GM12878 (cell line): Measurements from ENCODE around the gene STARD10. TPM values are rescaled to one million over a fixed set of nuclear protein-coding genes. Genes with fewer than 3 reads are reported as not detected.

Experiments
- CBX3 ChIP-seq: fragments of 200-600 bp; sonication (generic); IDR thresholded peaks from 2 replicates; pipeline ENCODE4 v1.6.1; 2016; ENCODE audit warnings: low read depth, borderline replicate concordance
- CHD2 ChIP-seq: IDR thresholded peaks from 2 replicates; pipeline ENCODE4 v1.6.1; 2011; ENCODE audit warnings: low read depth, low read length, improper control_type of control experiment, borderline replicate concordance
- CREB1 ChIP-seq: IDR thresholded peaks from 2 replicates; pipeline ENCODE4 v1.6.1; 2012; ENCODE audit warnings: low read depth, mild to moderate bottlenecking, inconsistent platforms
- GATAD2B ChIP-seq: fragments of 450-650 bp; conservative IDR thresholded peaks from 2 replicates; pipeline ENCODE4 v1.6.1; 2017; ENCODE audit warnings: low read depth, mild to moderate bottlenecking, moderate library complexity
- IKZF1 ChIP-seq: fragments of 450-650 bp; conservative IDR thresholded peaks from 2 replicates; pipeline ENCODE4 v1.6.1; 2017; ENCODE audit warnings: antibody characterized with exemption, mild to moderate bottlenecking
- JUND ChIP-seq: IDR thresholded peaks from 2 replicates; pipeline ENCODE4 v1.6.1; 2012; ENCODE audit warnings: low read depth, mild to moderate bottlenecking, low read length, improper control_type of control experiment, moderate library complexity
- KAT2A ChIP-seq: conservative IDR thresholded peaks from 2 replicates; pipeline ENCODE4 v1.6.1; 2011; ENCODE audit warnings: low read depth, low read length; ENCODE audit not compliant: control insufficient read depth
- MYB ChIP-seq: fragments of 150-350 bp; IDR thresholded peaks from 2 replicates; pipeline ENCODE4 v1.6.1; 2014; ENCODE audit warnings: mild to moderate bottlenecking, low read depth, low read length, borderline replicate concordance
- RAD21 ChIP-seq: IDR thresholded peaks from 2 replicates; pipeline ENCODE4 v1.6.1; 2011; ENCODE audit warnings: mild to moderate bottlenecking, low read depth, low read length, moderate library complexity; ENCODE audit not compliant: insufficient read depth
- RUNX3 ChIP-seq: IDR thresholded peaks from 2 replicates; pipeline ENCODE4 v1.6.1; 2012; ENCODE audit warnings: low read length, inconsistent platforms
- SMC3 ChIP-seq: IDR thresholded peaks from 2 replicates; pipeline ENCODE4 v1.6.1; 2011; ENCODE audit warnings: low read length, improper control_type of control experiment, borderline replicate concordance
- SUZ12 ChIP-seq: fragments of 200-600 bp; sonication (generic); IDR thresholded peaks from one replicate; pipeline ENCODE4 v1.6.1; 2018; ENCODE audit warnings: antibody characterized with exemption, mild to moderate bottlenecking; ENCODE audit not compliant: unreplicated experiment
- TCF3 ChIP-seq: IDR thresholded peaks from 2 replicates; pipeline ENCODE4 v1.6.1; 2012; ENCODE audit warnings: low read depth, mild to moderate bottlenecking, low read length, borderline replicate concordance; ENCODE audit not compliant: insufficient read depth
- ZBTB11 ChIP-seq: fragments of 450-650 bp; formaldehyde crosslinking; IDR thresholded peaks from 2 replicates; pipeline ENCODE4 v1.5.0; 2022; ENCODE audit warnings: mild to moderate bottlenecking, missing genetic modification characterization
- polyA plus RNA-seq, 11 experiments: library from polyadenylated mRNA; depleted of rRNA in 4 of 11; unstranded in 6 of 11; stranded (reverse) in 5 of 11; fragments of >200 nt; fragmentation: Nextera tagmentation in 4 of 11; fragmentation: Illumina TruSeq in 1 of 11; extraction: Ambion mirVana in 4 of 11; extraction: Trizol in 1 of 11; gene quantifications; 1 replicate in 1 of 11; 2 replicates in 10 of 11; pipeline versions ENCODE4 v1.2.1 to v1.2.3, GENCODE V29; 2011 to 2016; ENCODE audit warnings: inconsistent platforms in 2 of 11, missing spikeins in 2 of 11, low read depth in 1 of 11
- total RNA-seq, 4 experiments: library from RNA; depleted of rRNA in 3 of 4; stranded (reverse); fragments of >200 nt in 3 of 4; fragmentation: Illumina TruSeq in 1 of 4; extraction: Trizol in 1 of 4; gene quantifications; 2 replicates each; pipeline versions ENCODE4 v1.2.1 to v1.2.3, GENCODE V29; 2013 to 2021
- TF ChIP-seq, protein P1 (sequence below): fragments of 450-650 bp; formaldehyde crosslinking; IDR thresholded peaks from 2 replicates; pipeline ENCODE4 v1.4.0; 2022; ENCODE audit warnings: mild to moderate bottlenecking, moderate library complexity
- TF ChIP-seq, protein P2 (sequence below): IDR thresholded peaks from 2 replicates; pipeline ENCODE4 v1.6.1; 2012; ENCODE audit warnings: mild to moderate bottlenecking, low read depth, low read length

The STARD10 gene
- total and polyA plus RNA-seq, 10 of the 15 experiments (the other 5 are each of a cell fraction or from before 2014, with no cell fraction given), result 0.15 to 43.2 (median 23.1) TPM

- TF ChIP-seq, protein P1, sequence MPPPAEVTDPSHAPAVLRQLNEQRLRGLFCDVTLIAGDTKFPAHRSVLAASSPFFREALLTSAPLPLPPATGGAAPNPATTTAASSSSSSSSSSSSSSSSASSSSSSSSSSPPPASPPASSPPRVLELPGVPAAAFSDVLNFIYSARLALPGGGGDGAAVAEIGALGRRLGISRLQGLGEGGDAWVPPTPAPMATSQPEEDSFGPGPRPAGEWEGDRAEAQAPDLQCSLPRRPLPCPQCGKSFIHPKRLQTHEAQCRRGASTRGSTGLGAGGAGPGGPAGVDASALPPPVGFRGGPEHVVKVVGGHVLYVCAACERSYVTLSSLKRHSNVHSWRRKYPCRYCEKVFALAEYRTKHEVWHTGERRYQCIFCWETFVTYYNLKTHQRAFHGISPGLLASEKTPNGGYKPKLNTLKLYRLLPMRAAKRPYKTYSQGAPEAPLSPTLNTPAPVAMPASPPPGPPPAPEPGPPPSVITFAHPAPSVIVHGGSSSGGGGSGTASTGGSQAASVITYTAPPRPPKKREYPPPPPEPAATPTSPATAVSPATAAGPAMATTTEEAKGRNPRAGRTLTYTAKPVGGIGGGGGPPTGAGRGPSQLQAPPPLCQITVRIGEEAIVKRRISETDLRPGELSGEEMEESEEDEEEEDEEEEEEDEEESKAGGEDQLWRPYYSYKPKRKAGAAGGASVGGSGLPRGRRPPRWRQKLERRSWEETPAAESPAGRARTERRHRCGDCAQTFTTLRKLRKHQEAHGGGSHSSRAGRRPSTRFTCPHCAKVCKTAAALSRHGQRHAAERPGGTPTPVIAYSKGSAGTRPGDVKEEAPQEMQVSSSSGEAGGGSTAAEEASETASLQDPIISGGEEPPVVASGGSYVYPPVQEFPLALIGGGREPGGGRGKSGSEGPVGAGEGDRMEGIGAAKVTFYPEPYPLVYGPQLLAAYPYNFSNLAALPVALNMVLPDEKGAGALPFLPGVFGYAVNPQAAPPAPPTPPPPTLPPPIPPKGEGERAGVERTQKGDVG (CRISPR knock-in tag), result no peak
- TF ChIP-seq CREB1 (no peak), JUND (no peak), TCF3 (0 out of 2 replicates have a peak, but pooled peaks have one; percentile 40), RUNX3 (peak; percentile 69), CHD2 (no peak), GATAD2B (no peak), IKZF1 (0 out of 2 replicates have a peak, but pooled peaks have one; percentile 46), SUZ12 (no peak), CBX3 (no peak), SMC3 (no peak), KAT2A (no peak), MYB (no peak), ZBTB11 (CRISPR knock-in tag) (no peak), RAD21 (0 out of 2 replicates have a peak, but pooled peaks have one; percentile 8)
- TF ChIP-seq, protein P2, sequence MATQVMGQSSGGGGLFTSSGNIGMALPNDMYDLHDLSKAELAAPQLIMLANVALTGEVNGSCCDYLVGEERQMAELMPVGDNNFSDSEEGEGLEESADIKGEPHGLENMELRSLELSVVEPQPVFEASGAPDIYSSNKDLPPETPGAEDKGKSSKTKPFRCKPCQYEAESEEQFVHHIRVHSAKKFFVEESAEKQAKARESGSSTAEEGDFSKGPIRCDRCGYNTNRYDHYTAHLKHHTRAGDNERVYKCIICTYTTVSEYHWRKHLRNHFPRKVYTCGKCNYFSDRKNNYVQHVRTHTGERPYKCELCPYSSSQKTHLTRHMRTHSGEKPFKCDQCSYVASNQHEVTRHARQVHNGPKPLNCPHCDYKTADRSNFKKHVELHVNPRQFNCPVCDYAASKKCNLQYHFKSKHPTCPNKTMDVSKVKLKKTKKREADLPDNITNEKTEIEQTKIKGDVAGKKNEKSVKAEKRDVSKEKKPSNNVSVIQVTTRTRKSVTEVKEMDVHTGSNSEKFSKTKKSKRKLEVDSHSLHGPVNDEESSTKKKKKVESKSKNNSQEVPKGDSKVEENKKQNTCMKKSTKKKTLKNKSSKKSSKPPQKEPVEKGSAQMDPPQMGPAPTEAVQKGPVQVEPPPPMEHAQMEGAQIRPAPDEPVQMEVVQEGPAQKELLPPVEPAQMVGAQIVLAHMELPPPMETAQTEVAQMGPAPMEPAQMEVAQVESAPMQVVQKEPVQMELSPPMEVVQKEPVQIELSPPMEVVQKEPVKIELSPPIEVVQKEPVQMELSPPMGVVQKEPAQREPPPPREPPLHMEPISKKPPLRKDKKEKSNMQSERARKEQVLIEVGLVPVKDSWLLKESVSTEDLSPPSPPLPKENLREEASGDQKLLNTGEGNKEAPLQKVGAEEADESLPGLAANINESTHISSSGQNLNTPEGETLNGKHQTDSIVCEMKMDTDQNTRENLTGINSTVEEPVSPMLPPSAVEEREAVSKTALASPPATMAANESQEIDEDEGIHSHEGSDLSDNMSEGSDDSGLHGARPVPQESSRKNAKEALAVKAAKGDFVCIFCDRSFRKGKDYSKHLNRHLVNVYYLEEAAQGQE, result no peak
Observed at GRCh38 chr11:72787216-72788104, 6.4 kb downstream of the STARD10 start (continued).
